Loucy (cell line): ENCODE measurements around the gene WNK2.

Experiments used
- H2AFZ ChIP-seq: fragments of 200-600 bp; sonication (generic); 2 replicates; pipeline ENCODE4 v1.6.0; 2016; ENCODE audit warnings: antibody characterized with exemption, mild to moderate bottlenecking, low read length, moderate library complexity
- H3F3A ChIP-seq: fragments of 200-600 bp; 2 replicates; pipeline ENCODE4 v1.6.0; 2016; ENCODE audit warnings: antibody characterized with exemption, low read depth, mild to moderate bottlenecking
- H3K27me3 ChIP-seq: fragments of 200-600 bp; sonication (generic); 2 replicates; pipeline ENCODE4 v1.6.1; 2014; ENCODE audit warnings: low read length, mild to moderate bottlenecking; ENCODE audit not compliant: insufficient read depth, poor library complexity, severe bottlenecking
- H3K36me3 ChIP-seq: fragments of 200-600 bp; sonication (generic); 2 replicates; pipeline ENCODE4 v1.6.1; 2016; ENCODE audit warnings: low read length; ENCODE audit not compliant: insufficient read depth
- H3K4me1 ChIP-seq: fragments of 200-600 bp; sonication (generic); 2 replicates; pipeline ENCODE4 v1.5.1; 2014; ENCODE audit warnings: low read length, mild to moderate bottlenecking; ENCODE audit not compliant: insufficient read depth, poor library complexity, severe bottlenecking
- H3K4me2 ChIP-seq: fragments of 200-600 bp; sonication (generic); 2 replicates; pipeline ENCODE4 v1.6.0; 2014; ENCODE audit warnings: antibody characterized with exemption, low read length, low read depth, mild to moderate bottlenecking; ENCODE audit not compliant: poor library complexity, severe bottlenecking
- H3K4me3 ChIP-seq: fragments of 200-600 bp; sonication (generic); 2 replicates; pipeline ENCODE4 v1.5.1; 2014; ENCODE audit warnings: low read length, mild to moderate bottlenecking, mixed read lengths; ENCODE audit not compliant: poor library complexity, severe bottlenecking
- H3K79me2 ChIP-seq: fragments of 200-600 bp; sonication (generic); 2 replicates; pipeline ENCODE4 v1.6.1; 2014; ENCODE audit warnings: low read length; ENCODE audit not compliant: insufficient read depth
- H3K9ac ChIP-seq: fragments of 200-600 bp; sonication (generic); 2 replicates; pipeline ENCODE4 v1.6.0; 2014; ENCODE audit warnings: mild to moderate bottlenecking, low read depth, low read length, moderate library complexity; ENCODE audit not compliant: poor library complexity, severe bottlenecking
- H3K9me2 ChIP-seq: fragments of 200-600 bp; sonication (generic); replicated peaks from 2 replicates; pipeline ENCODE4 v1.6.1; 2016; ENCODE audit warnings: low read depth, low read length, mixed read lengths
- H3K9me3 ChIP-seq: fragments of 200-600 bp; sonication (generic); 2 replicates; pipeline ENCODE4 v1.6.1; 2014; ENCODE audit warnings: mild to moderate bottlenecking, antibody characterized with exemption, low read length, low read depth; ENCODE audit not compliant: insufficient read depth
- H4K20me1 ChIP-seq: fragments of 200-600 bp; sonication (generic); 2 replicates; pipeline ENCODE4 v1.6.0; 2014; ENCODE audit warnings: antibody characterized with exemption, low read length, mild to moderate bottlenecking; ENCODE audit not compliant: insufficient read depth, poor library complexity, severe bottlenecking
- EZH2phosphoT487 ChIP-seq: fragments of 200-600 bp; IDR thresholded peaks from 2 replicates; pipeline ENCODE4 v1.6.1; 2018; ENCODE audit warnings: antibody characterized with exemption, mild to moderate bottlenecking, moderate library complexity, borderline replicate concordance
- TF ChIP-seq, protein P1 (sequence below): fragments of 200-600 bp; sonication (generic); conservative IDR thresholded peaks from 2 replicates; pipeline ENCODE4 v1.5.1; 2014; ENCODE audit warnings: mild to moderate bottlenecking, antibody characterized with exemption, low read length

The WNK2 gene

DNA sequence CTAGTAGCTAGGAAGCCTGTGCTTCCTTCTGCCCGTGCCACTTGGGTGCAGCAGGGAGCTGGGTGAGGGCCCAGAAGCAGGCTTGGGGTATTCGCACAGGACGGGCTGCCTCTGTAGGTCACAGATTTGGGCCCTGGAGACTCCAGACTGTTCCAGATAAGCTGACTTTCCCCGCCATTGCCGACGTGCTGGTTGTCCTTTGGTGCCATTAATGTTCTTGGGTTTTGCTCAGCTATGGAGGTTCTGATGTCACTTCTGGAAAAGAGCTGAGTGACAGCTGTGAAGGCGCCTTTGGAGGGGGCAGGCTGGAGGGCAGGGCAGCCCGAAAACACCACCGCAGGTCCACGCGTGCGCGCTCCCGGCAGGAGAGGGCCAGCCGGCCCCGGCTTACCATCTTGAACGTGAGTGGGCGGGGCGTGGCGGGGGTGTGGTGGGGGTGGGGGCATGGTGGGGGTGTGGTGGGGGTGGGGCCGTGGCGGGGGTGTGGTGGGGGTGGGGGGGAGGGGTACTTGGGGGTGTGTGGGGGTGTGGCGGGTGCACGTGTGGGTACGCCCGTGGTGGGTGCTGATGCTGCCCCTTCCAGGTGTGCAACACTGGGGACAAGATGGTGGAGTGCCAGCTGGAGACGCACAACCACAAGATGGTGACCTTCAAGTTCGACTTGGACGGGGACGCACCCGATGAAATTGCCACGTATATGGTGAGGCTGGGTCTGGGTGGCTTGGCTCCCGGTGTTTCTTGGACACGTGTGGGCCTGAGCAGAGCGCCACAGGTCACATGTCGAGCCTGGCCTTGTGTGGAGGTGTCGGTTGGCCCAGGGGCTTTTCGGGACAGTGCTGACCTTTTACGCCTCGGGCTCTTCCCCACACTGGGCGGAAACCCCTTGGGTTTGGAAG, 79.6 kb downstream of the WNK2 start:
- Histone ChIP-seq H3K27me3 (no peaks in the 10 kb centered on the region), H3K4me2 (no peak overlapping the region), H3K4me3 (no peak overlapping the region), H3K79me2 (no peaks in the 10 kb centered on the region), H3K4me1 (no peaks in the 10 kb centered on the region), H3K9ac (no peak overlapping the region), H3K9me3 (no peaks in the 10 kb centered on the region), H3K9me2 (no peaks in the 10 kb centered on the region), H3K36me3 (no peaks in the 10 kb centered on the region), H3F3A (no peaks in the 10 kb centered on the region), H4K20me1 (no peaks in the 10 kb centered on the region), H2AFZ (no peak overlapping the region)
- TF ChIP-seq EZH2phosphoT487, result no peak
- TF ChIP-seq, protein P1, sequence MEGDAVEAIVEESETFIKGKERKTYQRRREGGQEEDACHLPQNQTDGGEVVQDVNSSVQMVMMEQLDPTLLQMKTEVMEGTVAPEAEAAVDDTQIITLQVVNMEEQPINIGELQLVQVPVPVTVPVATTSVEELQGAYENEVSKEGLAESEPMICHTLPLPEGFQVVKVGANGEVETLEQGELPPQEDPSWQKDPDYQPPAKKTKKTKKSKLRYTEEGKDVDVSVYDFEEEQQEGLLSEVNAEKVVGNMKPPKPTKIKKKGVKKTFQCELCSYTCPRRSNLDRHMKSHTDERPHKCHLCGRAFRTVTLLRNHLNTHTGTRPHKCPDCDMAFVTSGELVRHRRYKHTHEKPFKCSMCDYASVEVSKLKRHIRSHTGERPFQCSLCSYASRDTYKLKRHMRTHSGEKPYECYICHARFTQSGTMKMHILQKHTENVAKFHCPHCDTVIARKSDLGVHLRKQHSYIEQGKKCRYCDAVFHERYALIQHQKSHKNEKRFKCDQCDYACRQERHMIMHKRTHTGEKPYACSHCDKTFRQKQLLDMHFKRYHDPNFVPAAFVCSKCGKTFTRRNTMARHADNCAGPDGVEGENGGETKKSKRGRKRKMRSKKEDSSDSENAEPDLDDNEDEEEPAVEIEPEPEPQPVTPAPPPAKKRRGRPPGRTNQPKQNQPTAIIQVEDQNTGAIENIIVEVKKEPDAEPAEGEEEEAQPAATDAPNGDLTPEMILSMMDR, result no peak

DNA sequence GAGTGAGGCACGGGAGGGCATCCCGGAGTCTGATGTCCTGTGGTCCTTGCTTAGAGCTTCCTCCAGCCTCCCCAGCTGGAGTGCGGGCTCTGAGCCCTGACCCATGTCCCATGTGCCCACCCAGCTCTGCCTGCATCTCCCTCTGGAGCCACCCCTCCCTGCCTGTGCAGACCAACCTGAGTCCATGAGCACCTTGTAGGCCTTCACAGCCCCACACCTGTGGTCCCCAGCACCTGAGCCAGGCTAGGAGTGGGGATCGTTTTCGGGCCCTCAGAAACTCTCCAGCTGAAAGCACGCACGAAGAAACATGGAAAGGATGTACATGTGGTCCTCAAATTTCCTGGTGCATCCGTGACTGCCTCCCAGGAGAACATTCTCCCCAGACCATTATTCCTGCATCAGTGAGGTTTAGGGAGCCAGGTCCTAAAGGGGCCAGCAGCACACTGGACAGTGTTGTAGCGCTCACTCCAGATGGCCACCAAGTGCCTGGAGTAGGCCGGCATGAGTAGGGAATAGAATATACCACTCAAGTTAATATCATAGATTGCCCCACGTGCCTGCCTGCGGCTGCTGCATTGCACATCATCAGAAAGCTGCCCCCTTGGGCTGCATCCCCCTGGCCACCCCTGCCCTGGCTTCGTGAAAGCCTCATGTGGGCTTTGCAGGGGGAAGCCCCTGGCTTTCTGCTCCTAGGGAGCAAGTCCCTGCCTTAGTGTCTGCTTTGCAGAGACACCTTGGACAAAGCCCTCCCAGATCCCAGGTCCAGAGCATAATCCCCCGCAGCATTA, 80.6 kb downstream of the WNK2 start:
- Histone ChIP-seq H3K9ac (no peak overlapping the region), H3K4me1 (no peaks in the 10 kb centered on the region), H3K27me3 (no peaks in the 10 kb centered on the region), H3K4me3 (no peak overlapping the region), H3K79me2 (no peaks in the 10 kb centered on the region), H3K4me2 (no peak overlapping the region), H4K20me1 (no peaks in the 10 kb centered on the region), H3K9me2 (no peaks in the 10 kb centered on the region), H3F3A (no peaks in the 10 kb centered on the region), H2AFZ (no peak overlapping the region), H3K9me3 (no peaks in the 10 kb centered on the region), H3K36me3 (no peaks in the 10 kb centered on the region)
- TF ChIP-seq, protein P1, result no peak
- no peak for TF ChIP-seq EZH2phosphoT487

DNA sequence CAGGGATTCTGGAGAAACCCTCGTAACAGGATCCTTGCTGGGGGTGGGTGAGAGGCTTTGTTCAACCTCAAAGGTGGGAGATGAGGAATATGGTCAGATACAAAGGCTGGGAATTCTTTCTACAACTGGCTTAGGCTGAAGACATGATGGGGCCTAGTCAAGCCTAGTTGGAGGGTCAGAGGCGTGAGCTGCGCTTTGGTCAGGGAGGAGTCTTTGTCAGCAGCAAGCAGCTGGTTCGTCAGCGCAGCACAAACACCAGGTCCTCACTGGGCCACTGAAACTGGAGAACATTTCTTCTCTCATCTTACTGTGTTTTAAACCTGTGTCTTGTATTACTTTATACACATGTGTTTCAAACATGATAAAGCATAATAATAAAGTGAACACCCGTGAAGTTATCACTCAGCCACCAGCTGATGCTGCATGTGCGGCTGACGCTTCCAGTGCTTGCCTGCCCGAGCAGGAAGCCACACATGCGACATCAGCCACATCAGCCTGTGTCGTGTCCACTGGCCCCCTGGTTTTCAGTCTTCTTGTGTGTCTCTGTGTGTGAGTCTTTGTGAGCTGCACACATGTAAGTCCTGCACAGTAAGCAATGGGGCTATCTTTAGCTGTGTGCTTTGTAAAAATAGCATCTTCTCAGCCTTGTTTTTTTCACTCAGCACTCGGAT, 81.5 kb downstream of the WNK2 start:
- Histone ChIP-seq H3K9ac (no peak overlapping the region), H3K9me3 (no peaks in the 10 kb centered on the region), H3K4me2 (no peak overlapping the region), H4K20me1 (no peaks in the 10 kb centered on the region), H2AFZ (no peak overlapping the region), H3K36me3 (no peaks in the 10 kb centered on the region), H3K27me3 (no peaks in the 10 kb centered on the region), H3K79me2 (no peaks in the 10 kb centered on the region), H3F3A (no peaks in the 10 kb centered on the region), H3K4me1 (no peaks in the 10 kb centered on the region), H3K4me3 (no peak overlapping the region), H3K9me2 (no peaks in the 10 kb centered on the region)
- TF ChIP-seq EZH2phosphoT487, result no peak
- TF ChIP-seq, protein P1, result no peak
